Right lobe of liver (tissue), 6 donors: ENCODE results near the gene IL31RA. TPM values are rescaled to one million over a fixed set of nuclear protein-coding genes. Genes with fewer than 3 reads are reported as not detected.

Source experiments
- ATAC-seq, 4 donors: fragments of 200-7000 bp; cut with Tn5 transposase; one replicate each; pipeline ENCODE4 v1.9.1; 2020; ENCODE audit warnings: mild to moderate bottlenecking in 4 of 4, moderate library complexity in 4 of 4
- DNase-seq, 3 donors: peaks; one replicate each; pipeline ENCODE4 v3.0.0-alpha.2; 2020
- H3K27ac ChIP-seq, 3 donors: fragments of 200-600 bp; one replicate each; pipeline ENCODE4 v1.8.0; 2022
- H3K27me3 ChIP-seq, 2 donors: fragments of 200-600 bp; one replicate each; pipeline ENCODE4 v1.8.0; 2022
- H3K36me3 ChIP-seq, 4 donors: fragments of 200-600 bp; sonication (generic) in 1 of 4; one replicate each; pipeline versions ENCODE4 v1.5.1 to v1.8.0; 2017 to 2022; ENCODE audit warnings: control low read depth in 1 of 4
- H3K4me1 ChIP-seq, 4 donors: fragments of 200-600 bp; sonication (generic) in 1 of 4; one replicate each; pipeline versions ENCODE4 v1.5.1 to v1.8.0; 2017 to 2022; ENCODE audit warnings: control low read depth in 1 of 4
- H3K4me3 ChIP-seq, 3 donors: fragments of 200-600 bp; one replicate each; pipeline ENCODE4 v1.8.0; 2022
- H3K9me3 ChIP-seq, 4 donors: fragments of 200-600 bp; sonication (generic) in 1 of 4; one replicate each; pipeline versions ENCODE4 v1.5.1 to v1.8.0; 2017 to 2022; ENCODE audit warnings: control low read depth in 1 of 4
- CTCF ChIP-seq, 4 donors: fragments of 200-600 bp in 3 of 4; fragments of 450-650 bp in 1 of 4; IDR thresholded peaks; one replicate each; pipeline versions ENCODE4 v1.5.1 to v1.8.0; 2016 to 2022; ENCODE audit warnings: antibody characterized with exemption in 4 of 4, mild to moderate bottlenecking in 2 of 4
- POLR2A ChIP-seq: fragments of 450-650 bp; IDR thresholded peaks from one replicate; pipeline ENCODE4 v1.6.1; 2017; ENCODE audit warnings: antibody characterized with exemption, mild to moderate bottlenecking
- WGBS: methylation state at CpG from one replicate; pipeline ENCODE4 v1.1.6; 2018; ENCODE audit warnings: low coverage, low lambda C conversion rate; ENCODE audit not compliant: insufficient coverage; ENCODE audit errors: missing lambda C conversion rate; 5-methylcytosine and 5-hydroxymethylcytosine counted together
- intact Hi-C, 2 donors: fragments of 100-400 bp; cut with DNase I; formaldehyde crosslinking; loops; one replicate each; pipeline versions ENCODE4 v1.11.2 to v1.14.1; 2022
- total RNA-seq, 6 experiments: library from RNA; depleted of rRNA in 2 of 6; stranded (reverse); fragments of >200 nt in 2 of 6; fragmentation: NEBNext Ultra II Directional in 3 of 6; extraction: Animal tissue kit (Norgen Biotek cat#: 25700) in 3 of 6; gene quantifications; one replicate each; pipeline versions ENCODE4 v1.1.0 to v1.2.4, GENCODE V29; 2016 to 2023
- donor health status: DM: no; HTN: yes; CAD: no.
- donor health status: DM: no; HTN: no; CAD: no.
- donor health status: DM: no; HTN: no; CAD: no.
- donor health status: DM: no; HTN: yes; CAD: no.
- donor health status: DM: no; HTN: yes; CAD: no.

The IL31RA gene
- total RNA-seq, 6 experiments from 2014 or later: not detected

- TF ChIP-seq POLR2A: no peak
- TF ChIP-seq CTCF (IDR thresholded peaks at IDR 0.05): no peak
- intact Hi-C loops: no loop called here
- no peaks in the 10 kb centered on the region for H3K9me3 ChIP-seq
- no peaks in the 10 kb centered on the region for H3K27me3 ChIP-seq
- H3K4me1 ChIP-seq: no peaks in the 10 kb centered on the region
- H3K4me3 ChIP-seq: no peak overlapping the region
- peak in 2 of 4 donors; percentile 16 to 43 for ATAC-seq
- WGBS: 79% methylated on average over 9 of the region's 19 CpGs
- no peaks in the 10 kb centered on the region for H3K36me3 ChIP-seq
- no peak overlapping the region for H3K27ac ChIP-seq
- DNase-seq: no peak
These were observed 52.1 kb downstream of the IL31RA start for GRCh38 chr5:55903121-55903701.

GRCh38 chr5:55904152-55904551 lies 53.0 kb downstream of the IL31RA start:
- H3K4me3 ChIP-seq: no peak overlapping the region
- no peak overlapping the region for H3K27ac ChIP-seq
- 86% methylated on average over 1 of the region's 3 CpGs for WGBS
- no peaks in the 10 kb centered on the region for H3K4me1 ChIP-seq
- intact Hi-C loops: no loop called here
- H3K27me3 ChIP-seq: no peaks in the 10 kb centered on the region
- H3K9me3 ChIP-seq: no peaks in the 10 kb centered on the region
- no peaks in the 10 kb centered on the region for H3K36me3 ChIP-seq
- DNase-seq: no peak
- no peak for ATAC-seq
- TF ChIP-seq POLR2A (no peak), CTCF (IDR thresholded peaks at IDR 0.05) (no peak)

DNA sequence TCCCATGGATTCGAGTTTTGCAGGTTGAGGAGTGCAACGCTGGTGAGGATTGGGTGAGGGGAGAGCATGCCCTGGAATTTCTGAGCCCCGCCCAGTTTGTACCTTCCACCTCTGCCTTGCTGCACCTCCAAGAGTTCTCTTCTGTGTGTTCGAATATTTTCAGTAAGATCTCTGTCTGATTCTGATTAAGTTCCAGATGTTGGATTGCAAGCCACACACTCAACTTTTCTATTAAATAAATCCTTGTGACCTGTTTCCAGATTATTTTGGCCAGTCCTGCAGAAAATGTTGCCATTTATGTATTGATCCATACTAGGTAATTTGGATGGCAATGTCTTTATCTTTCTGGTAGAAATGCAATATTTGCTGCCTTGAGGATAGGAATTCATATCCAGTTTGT lies 54.1 kb downstream of the IL31RA start:
- ATAC-seq: no peak
- H3K4me1 ChIP-seq: no peaks in the 10 kb centered on the region
- WGBS: 82% methylated on average over 4 of the region's 4 CpGs

GRCh38 chr5:55907927-55908326 lies 56.8 kb downstream of the IL31RA start:
- TF ChIP-seq CTCF (IDR thresholded peaks at IDR 0.05): no peak
- no peak for TF ChIP-seq POLR2A
- no peak for ATAC-seq
- intact Hi-C loops: no loop called here
- Histone ChIP-seq H3K27me3 (no peaks in the 10 kb centered on the region), H3K4me1 (no peaks in the 10 kb centered on the region), H3K27ac (no peak overlapping the region), H3K36me3 (no peaks in the 10 kb centered on the region), H3K4me3 (no peak overlapping the region), H3K9me3 (no peaks in the 10 kb centered on the region)
- 96% methylated on average over 7 of the region's 7 CpGs for WGBS
- DNase-seq: no peak

More for the DNA sequence above, 54.1 kb downstream of the IL31RA start:
- TF ChIP-seq POLR2A (no peak), CTCF (IDR thresholded peaks at IDR 0.05) (no peak)
- Histone ChIP-seq H3K9me3 (no peaks in the 10 kb centered on the region), H3K27me3 (no peaks in the 10 kb centered on the region), H3K27ac (no peak overlapping the region), H3K36me3 (no peaks in the 10 kb centered on the region), H3K4me3 (no peak overlapping the region)
- no peak for DNase-seq
- intact Hi-C loops: no loop called here

DNA sequence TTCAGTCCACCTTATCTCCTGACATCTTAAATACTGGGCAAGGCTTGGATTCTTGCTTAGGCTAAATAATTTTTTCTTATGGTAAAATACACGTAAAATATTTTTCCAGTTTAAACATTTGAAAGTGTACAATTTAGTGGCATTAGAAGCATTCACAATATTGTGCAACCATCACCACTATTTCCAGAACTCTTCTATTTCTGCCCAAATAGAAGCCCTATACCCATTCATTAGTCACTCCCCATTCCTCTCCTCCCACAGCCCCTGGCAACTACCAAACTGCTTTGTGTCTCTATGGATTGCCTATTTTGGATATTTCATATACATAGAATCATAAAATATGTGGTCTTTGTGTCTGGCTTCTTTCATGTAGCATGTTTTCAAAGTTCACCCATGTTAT lies 57.6 kb downstream of the IL31RA start:
- H3K4me3 ChIP-seq: no peak overlapping the region
- no peaks in the 10 kb centered on the region for H3K36me3 ChIP-seq
- ATAC-seq: no peak
- no peaks in the 10 kb centered on the region for H3K9me3 ChIP-seq
- intact Hi-C loops: no loop called here
- no peak for DNase-seq
- H3K4me1 ChIP-seq: no peaks in the 10 kb centered on the region
- TF ChIP-seq POLR2A: no peak
- no peak for TF ChIP-seq CTCF (IDR thresholded peaks at IDR 0.05)
- 100% methylated on average over 1 of the region's 1 CpG for WGBS
- no peaks in the 10 kb centered on the region for H3K27me3 ChIP-seq
- H3K27ac ChIP-seq: no peak overlapping the region
